GM19452 (cell line): ENCODE results near the gene HDAC4.
"Not testable (repeated sequence)": the region's sequence is repeated elsewhere in the genome, so short reads cannot be mapped to it uniquely, and the experiment has no call there.

Source experiments
- ATAC-seq: cut with Tn5 transposase; IDR thresholded peaks from one replicate; pipeline ENCODE4 v1.9.1; 2021; ENCODE audit not compliant: unreplicated experiment

The HDAC4 gene

GRCh38 chr2:239285071-239285931 is 115.5 kb downstream of the HDAC4 start:
- ATAC-seq = no peak

GRCh38 chr2:239283961-239284795 is 116.6 kb downstream of the HDAC4 start:
- no peak for ATAC-seq

GRCh38 chr2:239283288-239283945 is 117.4 kb downstream of the HDAC4 start:
- ATAC-seq = no peak

- no peak for ATAC-seq
Measured at GRCh38 chr2:239282448-239283287, 118.2 kb downstream of the HDAC4 start.

- ATAC-seq = not testable (repeated sequence)
Measured at GRCh38 chr2:239280296-239281017, 120.4 kb downstream of the HDAC4 start.

GRCh38 chr2:239279508-239280295 is 121.1 kb downstream of the HDAC4 start:
- ATAC-seq = no peak

- no peak for ATAC-seq
Measured at GRCh38 chr2:239278941-239279365, 121.9 kb downstream of the HDAC4 start.

- ATAC-seq = no peak
Measured at GRCh38 chr2:239278361-239278760, 122.5 kb downstream of the HDAC4 start.

- no peak for ATAC-seq
Measured at GRCh38 chr2:239277401-239278085, 123.3 kb downstream of the HDAC4 start.

- no peak for ATAC-seq
Measured at GRCh38 chr2:239276851-239277250, 124.0 kb downstream of the HDAC4 start.

GRCh38 chr2:239275847-239276831 is 124.7 kb downstream of the HDAC4 start:
- no peak for ATAC-seq

- ATAC-seq = no peak
Measured at GRCh38 chr2:239275044-239275685, 125.7 kb downstream of the HDAC4 start.

- ATAC-seq = no peak
Measured at GRCh38 chr2:239274391-239275043, 126.3 kb downstream of the HDAC4 start.

GRCh38 chr2:239273280-239274234 is 127.3 kb downstream of the HDAC4 start:
- no peak for ATAC-seq

GRCh38 chr2:239272626-239273025 is 128.2 kb downstream of the HDAC4 start:
- no peak for ATAC-seq
